CD4-positive, alpha-beta T cell (primary cell): ENCODE data around the gene FRYL. TPM values are rescaled to one million over a fixed set of nuclear protein-coding genes. Genes with fewer than 3 reads are reported as not detected.

Experiments used
- ATAC-seq: fragments of 200-7000 bp; cut with Tn5 transposase; one replicate; pipeline ENCODE4 v1.10.0; 2022; ENCODE audit warnings: mild to moderate bottlenecking; ENCODE audit not compliant: poor library complexity
- CTCF ChIA-PET: fragments of 350-600 bp; sonication (Branson Sonifier 250); formaldehyde crosslinking; loops from one replicate; lab custom pipeline; 2021; ENCODE audit warnings: antibody characterized with exemption, inconsistent platforms; lab: Charles Lee
- POLR2A ChIA-PET: fragments of 350-600 bp; sonication (Branson Sonifier 250); formaldehyde crosslinking; loops from one replicate; lab custom pipeline; 2021; ENCODE audit warnings: antibody characterized with exemption, inconsistent platforms; lab: Charles Lee
- DNase-seq, 14 experiments: peaks; one replicate each; pipeline ENCODE4 v3.0.0-alpha.2; 2013 to 2020; ENCODE audit warnings: mixed read lengths in 2 of 14
- H3K27ac ChIP-seq, 2 donors: one replicate each; pipeline versions ENCODE4 v1.5.1 to v1.7.0; 2013; ENCODE audit warnings: low read length in 2 of 2, low read depth in 1 of 2, mild to moderate bottlenecking in 1 of 2
- H3K27me3 ChIP-seq, 2 experiments: 1 replicate in 1 of 2; 2 replicates in 1 of 2; pipeline versions ENCODE4 v1.6.1 to v1.7.0; 2013; ENCODE audit warnings: low read length in 2 of 2, control low read depth in 1 of 2, mild to moderate bottlenecking in 1 of 2, moderate library complexity in 1 of 2; ENCODE audit not compliant: insufficient read depth in 2 of 2, control insufficient read depth in 1 of 2
- H3K36me3 ChIP-seq: one replicate; pipeline ENCODE4 v1.6.1; 2013; ENCODE audit warnings: low read length, control low read depth; ENCODE audit not compliant: insufficient read depth
- H3K4me1 ChIP-seq: one replicate; pipeline ENCODE4 v1.6.1; 2013; ENCODE audit warnings: low read length, control low read depth; ENCODE audit not compliant: insufficient read depth
- H3K4me3 ChIP-seq: one replicate; pipeline ENCODE4 v1.5.1; 2013; ENCODE audit warnings: mild to moderate bottlenecking, low read length, moderate library complexity
- H3K9me3 ChIP-seq, 2 experiments: 1 replicate in 1 of 2; 2 replicates in 1 of 2; pipeline versions ENCODE4 v1.6.1 to v1.7.0; 2013; ENCODE audit warnings: low read length in 2 of 2, mild to moderate bottlenecking in 2 of 2, control low read depth in 1 of 2, moderate library complexity in 1 of 2; ENCODE audit not compliant: control insufficient read depth in 1 of 2, insufficient read depth in 1 of 2
- H3K27ac Mint-ChIP-seq: one replicate; pipeline ENCODE4 v1.8.0; 2020; ENCODE audit warnings: mixed read lengths
- H3K27me3 Mint-ChIP-seq: one replicate; pipeline ENCODE4 v1.8.0; 2021; ENCODE audit warnings: mixed read lengths
- H3K36me3 Mint-ChIP-seq: one replicate; pipeline ENCODE4 v1.8.0; 2021; ENCODE audit warnings: low read depth, mixed read lengths
- H3K4me1 Mint-ChIP-seq: one replicate; pipeline ENCODE4 v1.8.0; 2021; ENCODE audit warnings: low read depth, mixed read lengths
- H3K4me3 Mint-ChIP-seq: one replicate; pipeline ENCODE4 v1.8.0; 2020; ENCODE audit warnings: mild to moderate bottlenecking, mixed read lengths
- H3K9me3 Mint-ChIP-seq: one replicate; pipeline ENCODE4 v1.8.0; 2020; ENCODE audit warnings: mixed read lengths
- intact Hi-C, 2 experiments: fragments of 100-400 bp; cut with DNase I in 1 of 2; cut with micrococcal nuclease in 1 of 2; formaldehyde crosslinking; loops; one replicate each; pipeline versions ENCODE4 v1.15.1 to v1.9.0; 2023 to 2025; cut with DNase I, micrococcal nuclease
- total RNA-seq, 174 experiments: library from RNA in 2 of 174; stranded (reverse) in 2 of 174; gene quantifications; one replicate each; pipeline ENCODE4 v1.2.3 and lab custom pipeline; 2021 to 2026
- TF ChIP-seq, protein P1 (sequence below): fragments of 200-600 bp; IDR thresholded peaks from one replicate; pipeline ENCODE4 v1.8.0; 2022; ENCODE audit warnings: antibody characterized with exemption, mild to moderate bottlenecking

FRYL gene
- total RNA-seq, 2 experiments from 2014 or later: 86.1 to 87.7 TPM

DNA sequence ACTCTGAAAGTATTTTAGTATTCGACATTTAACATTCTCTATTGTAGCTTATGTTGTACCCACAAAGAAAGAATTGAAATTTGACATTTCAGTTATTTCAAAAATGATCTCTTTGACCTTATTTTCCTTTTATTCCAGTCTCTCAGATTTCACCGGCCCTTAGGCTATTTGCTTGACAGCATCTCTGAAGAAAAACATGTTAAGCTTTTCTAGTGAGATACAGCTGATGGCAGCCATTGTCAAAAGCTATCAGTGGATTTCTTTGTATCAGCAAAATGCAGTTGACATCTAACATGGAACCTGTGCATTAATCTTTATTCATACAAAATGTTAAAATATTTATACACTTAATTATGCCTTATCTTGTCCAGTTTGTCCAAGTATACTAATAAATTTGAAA lies 273.4 kb downstream of the FRYL start:
- H3K27ac ChIP-seq: no peak overlapping the region
- ATAC-seq (no peak), DNase-seq (no peak)
- no peaks in the 10 kb centered on the region for H3K9me3 ChIP-seq
- no peaks in the 10 kb centered on the region for H3K4me1 Mint-ChIP-seq
- H3K27ac Mint-ChIP-seq: no peak overlapping the region
- intact Hi-C loops: no loop called here
- no peaks in the 10 kb centered on the region for H3K27me3 Mint-ChIP-seq
- H3K36me3 ChIP-seq: peaks cover 73% of the 10 kb centered on the region
- H3K36me3 Mint-ChIP-seq: peaks cover 83% of the 10 kb centered on the region
- no peak overlapping the region for H3K4me3 ChIP-seq
- no peak overlapping the region for H3K4me3 Mint-ChIP-seq
- CTCF ChIA-PET: no interaction called here
- no peaks in the 10 kb centered on the region for H3K9me3 Mint-ChIP-seq
- H3K4me1 ChIP-seq: no peaks in the 10 kb centered on the region
- TF ChIP-seq, protein P1, sequence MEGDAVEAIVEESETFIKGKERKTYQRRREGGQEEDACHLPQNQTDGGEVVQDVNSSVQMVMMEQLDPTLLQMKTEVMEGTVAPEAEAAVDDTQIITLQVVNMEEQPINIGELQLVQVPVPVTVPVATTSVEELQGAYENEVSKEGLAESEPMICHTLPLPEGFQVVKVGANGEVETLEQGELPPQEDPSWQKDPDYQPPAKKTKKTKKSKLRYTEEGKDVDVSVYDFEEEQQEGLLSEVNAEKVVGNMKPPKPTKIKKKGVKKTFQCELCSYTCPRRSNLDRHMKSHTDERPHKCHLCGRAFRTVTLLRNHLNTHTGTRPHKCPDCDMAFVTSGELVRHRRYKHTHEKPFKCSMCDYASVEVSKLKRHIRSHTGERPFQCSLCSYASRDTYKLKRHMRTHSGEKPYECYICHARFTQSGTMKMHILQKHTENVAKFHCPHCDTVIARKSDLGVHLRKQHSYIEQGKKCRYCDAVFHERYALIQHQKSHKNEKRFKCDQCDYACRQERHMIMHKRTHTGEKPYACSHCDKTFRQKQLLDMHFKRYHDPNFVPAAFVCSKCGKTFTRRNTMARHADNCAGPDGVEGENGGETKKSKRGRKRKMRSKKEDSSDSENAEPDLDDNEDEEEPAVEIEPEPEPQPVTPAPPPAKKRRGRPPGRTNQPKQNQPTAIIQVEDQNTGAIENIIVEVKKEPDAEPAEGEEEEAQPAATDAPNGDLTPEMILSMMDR: no peak
- POLR2A ChIA-PET: no interaction called here
- no peaks in the 10 kb centered on the region for H3K27me3 ChIP-seq

DNA sequence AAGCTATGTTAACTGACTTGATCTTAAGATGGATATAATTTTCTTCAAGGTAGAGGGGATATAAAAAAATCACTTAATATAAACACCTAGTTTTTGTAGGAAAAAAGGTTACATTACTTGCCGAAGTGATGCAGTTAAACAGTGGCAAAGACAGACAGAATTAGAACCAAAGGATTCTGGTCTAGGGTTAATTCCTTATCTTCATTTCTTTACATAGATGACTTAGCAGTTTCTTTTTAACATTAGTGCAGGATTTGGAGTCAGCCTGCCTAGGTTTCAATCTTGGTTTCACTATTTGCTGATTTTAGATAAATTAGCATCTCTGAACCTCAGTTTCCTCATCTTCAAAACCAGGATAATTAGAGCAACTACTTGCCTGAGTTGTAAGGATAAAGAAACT lies 275.7 kb downstream of the FRYL start:
- Mint-ChIP-seq H3K9me3 (no peaks in the 10 kb centered on the region), H3K4me3 (no peak overlapping the region), H3K36me3 (peaks cover 78% of the 10 kb centered on the region), H3K4me1 (peaks cover 4% of the 10 kb centered on the region), H3K27ac (no peak overlapping the region), H3K27me3 (no peaks in the 10 kb centered on the region)
- intact Hi-C loops: no loop called here
- DNase-seq: no peak
- TF ChIP-seq, protein P1: no peak
- ATAC-seq: no peak
- H3K4me3 ChIP-seq: no peak overlapping the region
- no peaks in the 10 kb centered on the region for H3K4me1 ChIP-seq
- no peaks in the 10 kb centered on the region for H3K9me3 ChIP-seq
- H3K27me3 ChIP-seq: no peaks in the 10 kb centered on the region
- ChIA-PET CTCF (no interaction called here), POLR2A (no interaction called here)
- peaks cover 57% of the 10 kb centered on the region for H3K36me3 ChIP-seq
- H3K27ac ChIP-seq: no peak overlapping the region

DNA sequence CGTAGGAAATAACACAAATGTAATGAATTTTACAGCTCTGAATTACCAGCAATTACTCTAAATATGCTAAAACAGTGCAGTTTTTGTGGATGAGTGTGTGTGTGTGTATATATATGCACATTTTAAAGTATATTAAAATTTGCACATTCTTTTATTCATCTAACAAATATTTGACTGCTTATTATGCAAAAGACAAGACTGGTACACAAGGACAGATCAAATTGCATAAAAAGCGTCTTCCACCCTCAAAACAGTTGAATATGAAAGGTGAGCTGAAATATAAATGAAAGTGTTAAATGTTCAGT lies 276.1 kb downstream of the FRYL start:
- CTCF ChIA-PET: no interaction called here
- Mint-ChIP-seq H3K27ac (no peak overlapping the region), H3K4me3 (no peak overlapping the region), H3K9me3 (no peaks in the 10 kb centered on the region), H3K27me3 (no peaks in the 10 kb centered on the region), H3K36me3 (peaks cover 78% of the 10 kb centered on the region), H3K4me1 (peaks cover 4% of the 10 kb centered on the region)
- POLR2A ChIA-PET: no interaction called here
- ATAC-seq (no peak), DNase-seq (no peak)
- intact Hi-C loops: no loop called here
- Histone ChIP-seq H3K4me1 (no peaks in the 10 kb centered on the region), H3K9me3 (no peaks in the 10 kb centered on the region), H3K27me3 (no peaks in the 10 kb centered on the region), H3K4me3 (no peak overlapping the region), H3K36me3 (peaks cover 57% of the 10 kb centered on the region), H3K27ac (no peak overlapping the region)
- TF ChIP-seq, protein P1: no peak
